Activated T-helper 17 cell treated with anti-CD3 and anti-CD28 coated beads, Interleukin-2, amount 50 U/mL, for 72 hours (primary cell): ENCODE data around the gene ZCWPW2. TPM values are rescaled to one million over a fixed set of nuclear protein-coding genes. Genes with fewer than 3 reads are reported as not detected.
A peak's percentile ranks its signal among the peaks of the same experiment; 100 is the strongest.

Experiments used
- ATAC-seq: fragments of 150-1000 bp; cut with Tn5 transposase; replicated peaks from 2 replicates; pipeline ENCODE4 v1.10.0; 2021; ENCODE audit warnings: mild to moderate bottlenecking, moderate library complexity
- H3K27ac Mint-ChIP-seq: one replicate; pipeline ENCODE4 v1.8.0; 2022; ENCODE audit warnings: mixed read lengths
- H3K27me3 Mint-ChIP-seq: one replicate; pipeline ENCODE4 v1.8.0; 2022; ENCODE audit warnings: mixed read lengths
- H3K36me3 Mint-ChIP-seq: one replicate; pipeline ENCODE4 v1.8.0; 2022; ENCODE audit warnings: low read depth, mild to moderate bottlenecking, mixed read lengths
- H3K4me1 Mint-ChIP-seq: one replicate; pipeline ENCODE4 v1.8.0; 2022; ENCODE audit warnings: mixed read lengths
- H3K4me3 Mint-ChIP-seq: one replicate; pipeline ENCODE4 v1.8.0; 2022; ENCODE audit warnings: mild to moderate bottlenecking, mixed read lengths
- H3K9me3 Mint-ChIP-seq: one replicate; pipeline ENCODE4 v1.8.0; 2022; ENCODE audit warnings: mixed read lengths
- total RNA-seq, 2 donors: library from RNA; stranded (reverse); gene quantifications; one replicate each; pipeline ENCODE4 v1.2.3, GENCODE V29; 2022

The ZCWPW2 gene
- total RNA-seq = under 1 TPM; 0.22 to 0.37 TPM

GRCh38 chr3:28348629-28349468 lies at the start of gene ZCWPW2, which contains the start of gene AZI2:
Gene ZCWPW2, plus strand, starts transcription at chr3:28348721. Its CDS starts 64,348 bp downstream, at chr3:28413069.
Gene AZI2, minus strand, starts transcription at chr3:28348824. Its CDS starts 8,207 bp downstream, at chr3:28340617.
- peaks cover 3% of the 10 kb centered on the region for H3K9me3 Mint-ChIP-seq
- peak; percentile 87 for ATAC-seq
- H3K4me1 Mint-ChIP-seq = peaks cover 13% of the 10 kb centered on the region
- H3K4me3 Mint-ChIP-seq = peak within 1 kb of the TSS; percentile 97
- H3K36me3 Mint-ChIP-seq = peaks cover 55% of the 10 kb centered on the region
- H3K27me3 Mint-ChIP-seq = no peaks in the 10 kb centered on the region
- peak within 1 kb of the TSS; percentile 100 for H3K27ac Mint-ChIP-seq

- H3K36me3 Mint-ChIP-seq = peaks cover 13% of the 10 kb centered on the region
- no peaks in the 10 kb centered on the region for H3K9me3 Mint-ChIP-seq
- ATAC-seq = no peak
- no peaks in the 10 kb centered on the region for H3K27me3 Mint-ChIP-seq
- peaks cover 6% of the 10 kb centered on the region for H3K4me1 Mint-ChIP-seq
- H3K4me3 Mint-ChIP-seq = no peak overlapping the region
- H3K27ac Mint-ChIP-seq = no peak overlapping the region
These were observed 48.8 kb upstream of the ZCWPW2 start for GRCh38 chr3:28299705-28300104.

GRCh38 chr3:28300345-28300962 lies 48.1 kb upstream of the ZCWPW2 start:
- H3K9me3 Mint-ChIP-seq = no peaks in the 10 kb centered on the region
- H3K4me3 Mint-ChIP-seq = no peak overlapping the region
- no peak for ATAC-seq
- H3K27me3 Mint-ChIP-seq = no peaks in the 10 kb centered on the region
- H3K27ac Mint-ChIP-seq = no peak overlapping the region
- H3K36me3 Mint-ChIP-seq = peaks cover 13% of the 10 kb centered on the region
- H3K4me1 Mint-ChIP-seq = peaks cover 2% of the 10 kb centered on the region

- H3K36me3 Mint-ChIP-seq = peaks cover 13% of the 10 kb centered on the region
- no peak overlapping the region for H3K4me3 Mint-ChIP-seq
- no peaks in the 10 kb centered on the region for H3K9me3 Mint-ChIP-seq
- ATAC-seq = no peak
- no peaks in the 10 kb centered on the region for H3K27me3 Mint-ChIP-seq
- H3K27ac Mint-ChIP-seq = no peak overlapping the region
- H3K4me1 Mint-ChIP-seq = no peaks in the 10 kb centered on the region
These were observed 46.8 kb upstream of the ZCWPW2 start for GRCh38 chr3:28301688-28302087.

GRCh38 chr3:28308196-28308595 lies 40.3 kb upstream of the ZCWPW2 start:
- Mint-ChIP-seq H3K9me3 (no peaks in the 10 kb centered on the region), H3K27ac (no peak overlapping the region), H3K4me1 (peaks cover 10% of the 10 kb centered on the region), H3K36me3 (peaks cover 6% of the 10 kb centered on the region), H3K4me3 (no peak overlapping the region), H3K27me3 (no peaks in the 10 kb centered on the region)
- no peak for ATAC-seq

- Mint-ChIP-seq H3K9me3 (no peaks in the 10 kb centered on the region), H3K4me3 (no peak overlapping the region), H3K4me1 (peaks cover 4% of the 10 kb centered on the region), H3K36me3 (peaks cover 22% of the 10 kb centered on the region), H3K27ac (no peak overlapping the region), H3K27me3 (no peaks in the 10 kb centered on the region)
- ATAC-seq = no peak
These were observed 32.8 kb upstream of the ZCWPW2 start for GRCh38 chr3:28315711-28316110.

- no peak for ATAC-seq
- no peaks in the 10 kb centered on the region for H3K27me3 Mint-ChIP-seq
- peaks cover 27% of the 10 kb centered on the region for H3K36me3 Mint-ChIP-seq
These were observed 32.3 kb upstream of the ZCWPW2 start for GRCh38 chr3:28316226-28316625.

GRCh38 chr3:28317438-28318022 lies 31.0 kb upstream of the ZCWPW2 start:
- H3K4me3 Mint-ChIP-seq = no peak overlapping the region
- H3K4me1 Mint-ChIP-seq = peaks cover 4% of the 10 kb centered on the region
- H3K36me3 Mint-ChIP-seq = peaks cover 40% of the 10 kb centered on the region
- no peak overlapping the region for H3K27ac Mint-ChIP-seq
- peak; percentile 88 for ATAC-seq
- no peaks in the 10 kb centered on the region for H3K27me3 Mint-ChIP-seq
- no peaks in the 10 kb centered on the region for H3K9me3 Mint-ChIP-seq

More at GRCh38 chr3:28316226-28316625, 32.3 kb upstream of the ZCWPW2 start:
- H3K27ac Mint-ChIP-seq = no peak overlapping the region
- H3K9me3 Mint-ChIP-seq = no peaks in the 10 kb centered on the region
- H3K4me1 Mint-ChIP-seq = peaks cover 4% of the 10 kb centered on the region
- H3K4me3 Mint-ChIP-seq = no peak overlapping the region

- no peak for ATAC-seq
- Mint-ChIP-seq H3K4me1 (no peaks in the 10 kb centered on the region), H3K9me3 (no peaks in the 10 kb centered on the region), H3K27me3 (no peaks in the 10 kb centered on the region), H3K36me3 (peaks cover 73% of the 10 kb centered on the region), H3K27ac (peak overlapping the region; percentile 46), H3K4me3 (no peak overlapping the region)
These were observed 27.5 kb upstream of the ZCWPW2 start for GRCh38 chr3:28320981-28321380.

- Mint-ChIP-seq H3K9me3 (no peaks in the 10 kb centered on the region), H3K4me3 (no peak overlapping the region), H3K27ac (no peak overlapping the region), H3K27me3 (no peaks in the 10 kb centered on the region), H3K36me3 (peaks cover 78% of the 10 kb centered on the region), H3K4me1 (peaks cover 5% of the 10 kb centered on the region)
- no peak for ATAC-seq
These were observed 26.1 kb upstream of the ZCWPW2 start for GRCh38 chr3:28322464-28322863.

- Mint-ChIP-seq H3K27me3 (no peaks in the 10 kb centered on the region), H3K36me3 (peaks cover 64% of the 10 kb centered on the region), H3K9me3 (no peaks in the 10 kb centered on the region), H3K4me3 (peak overlapping the region; percentile 35), H3K4me1 (peaks cover 5% of the 10 kb centered on the region), H3K27ac (peak overlapping the region; percentile 58)
- ATAC-seq = peak; percentile 94
These were observed 22.0 kb upstream of the ZCWPW2 start for GRCh38 chr3:28326458-28326926.

- ATAC-seq = no peak
- Mint-ChIP-seq H3K36me3 (peaks cover 56% of the 10 kb centered on the region), H3K27me3 (no peaks in the 10 kb centered on the region), H3K4me3 (no peak overlapping the region), H3K27ac (no peak overlapping the region), H3K9me3 (no peaks in the 10 kb centered on the region), H3K4me1 (peaks cover 5% of the 10 kb centered on the region)
These were observed 20.1 kb upstream of the ZCWPW2 start for GRCh38 chr3:28328188-28329151.

GRCh38 chr3:28334552-28334951 lies 14.0 kb upstream of the ZCWPW2 start:
- Mint-ChIP-seq H3K27me3 (no peaks in the 10 kb centered on the region), H3K4me3 (no peak overlapping the region), H3K9me3 (no peaks in the 10 kb centered on the region), H3K27ac (peak overlapping the region; percentile 1), H3K4me1 (no peaks in the 10 kb centered on the region), H3K36me3 (peaks cover 64% of the 10 kb centered on the region)
- no peak for ATAC-seq

- H3K27ac Mint-ChIP-seq = peak overlapping the region; percentile 1
- peaks cover 68% of the 10 kb centered on the region for H3K36me3 Mint-ChIP-seq
- H3K4me3 Mint-ChIP-seq = no peak overlapping the region
- no peaks in the 10 kb centered on the region for H3K27me3 Mint-ChIP-seq
- no peak for ATAC-seq
- H3K9me3 Mint-ChIP-seq = no peaks in the 10 kb centered on the region
- H3K4me1 Mint-ChIP-seq = no peaks in the 10 kb centered on the region
These were observed 13.3 kb upstream of the ZCWPW2 start for GRCh38 chr3:28335246-28335645.
